ENCODE measurements around the gene ART1. TPM values are rescaled to one million over a fixed set of nuclear protein-coding genes. Genes with fewer than 3 reads are reported as not detected.
"Not testable (repeated sequence)": the region's sequence is repeated elsewhere in the genome, so short reads cannot be mapped to it uniquely, and the experiment has no call there.

ART1 gene, protein sequence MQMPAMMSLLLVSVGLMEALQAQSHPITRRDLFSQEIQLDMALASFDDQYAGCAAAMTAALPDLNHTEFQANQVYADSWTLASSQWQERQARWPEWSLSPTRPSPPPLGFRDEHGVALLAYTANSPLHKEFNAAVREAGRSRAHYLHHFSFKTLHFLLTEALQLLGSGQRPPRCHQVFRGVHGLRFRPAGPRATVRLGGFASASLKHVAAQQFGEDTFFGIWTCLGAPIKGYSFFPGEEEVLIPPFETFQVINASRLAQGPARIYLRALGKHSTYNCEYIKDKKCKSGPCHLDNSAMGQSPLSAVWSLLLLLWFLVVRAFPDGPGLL
- not detected in 2 replicates for total RNA-seq (ENCODE audit: low replicate concordance)
- long read RNA-seq, result 0 reads

DNA sequence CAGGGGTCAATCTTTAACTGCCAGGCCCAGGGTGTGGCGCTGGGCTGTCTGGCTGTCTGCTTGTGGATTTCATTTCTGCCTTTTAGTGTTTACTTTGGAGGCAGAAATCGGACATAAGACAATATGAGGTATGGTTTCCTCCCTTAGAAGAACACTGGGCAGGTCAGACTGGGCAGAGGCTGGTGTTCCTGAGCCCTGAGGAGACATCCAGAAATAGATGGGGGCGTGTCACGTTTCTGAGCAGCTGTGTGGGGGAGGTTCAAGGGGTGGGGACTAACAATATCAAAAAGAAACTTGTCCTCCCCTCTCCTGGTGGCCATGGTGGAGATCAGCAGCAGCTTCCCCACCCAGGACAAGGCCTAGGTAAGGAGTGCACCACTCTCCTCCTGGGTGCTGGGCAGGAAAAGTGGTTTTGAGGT, at the start of gene ART1:
TSS of gene ART1 (plus strand) at position 312 of the 419 bp plus-strand sequence. CDS start 14,086 bp downstream, outside the sequence.
- peak within 1 kb of the TSS; percentile 54 for H3K4me3 Mint-ChIP-seq
- H3K27ac Mint-ChIP-seq, result no peak within 1 kb of the TSS

DNA sequence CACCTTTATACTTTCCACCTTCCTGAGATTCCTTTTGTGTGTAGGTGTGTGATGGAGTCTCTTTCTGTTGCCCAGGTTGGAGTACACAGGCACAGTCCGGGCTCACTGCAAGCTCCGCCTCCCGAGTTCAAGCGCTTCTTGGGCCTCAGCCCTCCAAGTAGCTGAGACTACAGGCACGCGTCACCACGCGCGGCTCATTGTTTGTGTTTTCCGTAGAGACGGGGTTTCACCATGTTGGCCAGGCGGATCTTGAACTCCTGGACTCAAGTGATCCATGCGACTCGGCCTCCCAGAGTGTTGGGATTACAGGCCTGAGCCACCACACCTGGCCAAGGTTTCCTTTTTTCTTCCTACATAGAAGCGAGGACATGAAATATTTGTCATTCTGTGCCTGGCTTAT, 47.2 kb upstream of the ART1 start:
- H3K27ac Mint-ChIP-seq; H3K4me1 Mint-ChIP-seq (ENCODE audit: unreplicated experiment); H3K36me3 Mint-ChIP-seq; DNase-seq (ENCODE audit: extremely low spot score, unreplicated experiment); H3K9me3 Mint-ChIP-seq; H3K27me3 Mint-ChIP-seq; H3K4me3 Mint-ChIP-seq: not testable (repeated sequence)

More for the DNA sequence above, at the start of gene ART1:
- Mint-ChIP-seq H3K36me3 (no peaks in the 10 kb centered on the region), H3K4me1 (ENCODE audit: unreplicated experiment) (peaks cover 9% of the 10 kb centered on the region), H3K9me3 (no peaks in the 10 kb centered on the region), H3K27me3 (peaks cover 22% of the 10 kb centered on the region)
- DNase-seq (ENCODE audit: extremely low spot score, unreplicated experiment), result no peak
- TF ChIP-seq, protein P1, sequence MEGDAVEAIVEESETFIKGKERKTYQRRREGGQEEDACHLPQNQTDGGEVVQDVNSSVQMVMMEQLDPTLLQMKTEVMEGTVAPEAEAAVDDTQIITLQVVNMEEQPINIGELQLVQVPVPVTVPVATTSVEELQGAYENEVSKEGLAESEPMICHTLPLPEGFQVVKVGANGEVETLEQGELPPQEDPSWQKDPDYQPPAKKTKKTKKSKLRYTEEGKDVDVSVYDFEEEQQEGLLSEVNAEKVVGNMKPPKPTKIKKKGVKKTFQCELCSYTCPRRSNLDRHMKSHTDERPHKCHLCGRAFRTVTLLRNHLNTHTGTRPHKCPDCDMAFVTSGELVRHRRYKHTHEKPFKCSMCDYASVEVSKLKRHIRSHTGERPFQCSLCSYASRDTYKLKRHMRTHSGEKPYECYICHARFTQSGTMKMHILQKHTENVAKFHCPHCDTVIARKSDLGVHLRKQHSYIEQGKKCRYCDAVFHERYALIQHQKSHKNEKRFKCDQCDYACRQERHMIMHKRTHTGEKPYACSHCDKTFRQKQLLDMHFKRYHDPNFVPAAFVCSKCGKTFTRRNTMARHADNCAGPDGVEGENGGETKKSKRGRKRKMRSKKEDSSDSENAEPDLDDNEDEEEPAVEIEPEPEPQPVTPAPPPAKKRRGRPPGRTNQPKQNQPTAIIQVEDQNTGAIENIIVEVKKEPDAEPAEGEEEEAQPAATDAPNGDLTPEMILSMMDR (conservative IDR thresholded peaks at IDR 0.05), result no peak

DNA sequence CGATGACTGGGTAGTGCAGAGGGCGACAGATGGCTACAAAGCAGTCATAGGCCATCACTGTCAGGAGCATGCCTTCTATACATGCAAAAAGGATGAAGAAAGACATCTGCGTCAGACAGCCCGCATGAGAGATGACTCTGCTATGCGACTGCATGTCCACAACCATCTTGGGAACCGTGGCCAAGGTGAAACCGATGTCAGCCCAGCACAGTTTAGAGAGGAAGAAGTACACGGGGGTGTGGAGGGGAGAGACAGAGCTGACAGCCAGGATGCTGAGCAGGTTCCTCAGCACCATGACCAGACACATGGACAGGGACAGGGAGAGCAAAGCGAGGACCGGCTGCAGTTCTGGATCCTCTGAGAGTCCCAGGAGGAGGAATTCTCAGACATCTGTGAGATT, 44.7 kb upstream of the ART1 start:
- not testable (repeated sequence) for DNase-seq (ENCODE audit: extremely low spot score, unreplicated experiment); H3K4me1 Mint-ChIP-seq (ENCODE audit: unreplicated experiment); H3K9me3 Mint-ChIP-seq; H3K27ac Mint-ChIP-seq; H3K27me3 Mint-ChIP-seq; H3K4me3 Mint-ChIP-seq; H3K36me3 Mint-ChIP-seq

DNA sequence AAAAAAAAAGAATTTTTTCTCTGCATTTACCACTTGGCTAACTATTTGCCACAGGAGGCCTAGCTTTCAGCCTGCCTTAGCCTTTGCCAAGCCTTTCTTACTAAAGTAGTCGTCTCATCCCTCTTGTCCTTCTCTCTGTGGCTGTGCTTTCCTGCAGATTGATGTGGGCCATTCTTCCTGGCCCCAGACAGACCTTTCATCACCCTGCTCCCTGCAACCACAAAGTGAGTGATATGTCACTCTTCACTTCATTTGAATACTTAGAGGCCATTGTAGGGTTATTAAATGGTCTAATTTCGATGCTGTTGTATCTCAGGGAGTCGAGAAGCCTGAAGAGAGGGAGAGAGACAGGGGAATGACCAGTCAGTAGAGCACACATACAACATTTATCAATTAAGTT, 40.8 kb upstream of the ART1 start:
- no peak for DNase-seq (ENCODE audit: extremely low spot score, unreplicated experiment)
- Mint-ChIP-seq H3K27ac (no peak overlapping the region), H3K27me3 (peaks cover 4% of the 10 kb centered on the region), H3K4me3 (no peak overlapping the region), H3K36me3 (no peaks in the 10 kb centered on the region), H3K4me1 (ENCODE audit: unreplicated experiment) (peaks cover 7% of the 10 kb centered on the region), H3K9me3 (no peaks in the 10 kb centered on the region)
- TF ChIP-seq, protein P1 (conservative IDR thresholded peaks at IDR 0.05), result no peak

DNA sequence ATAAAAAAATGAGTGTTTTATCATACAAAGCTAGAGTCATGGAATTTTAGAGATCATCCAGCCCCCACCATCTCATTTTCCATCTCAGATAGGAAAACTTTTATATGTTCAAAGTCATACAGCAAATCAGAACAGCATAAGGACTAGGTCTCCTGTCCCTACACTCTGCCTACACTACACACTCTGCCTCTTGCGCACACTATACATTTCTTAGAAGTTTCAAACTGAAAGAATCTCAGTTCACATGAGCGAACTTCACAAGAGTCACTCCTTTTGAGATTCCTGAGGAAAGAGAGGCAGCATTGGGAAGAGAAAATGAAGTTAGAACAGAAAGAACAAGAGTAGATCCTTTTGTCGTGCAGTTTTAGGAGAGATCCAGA, 39.7 kb upstream of the ART1 start:
- Mint-ChIP-seq H3K4me3 (no peak overlapping the region), H3K36me3 (no peaks in the 10 kb centered on the region), H3K27ac (peak overlapping the region; percentile 20), H3K9me3 (no peaks in the 10 kb centered on the region), H3K27me3 (peaks cover 4% of the 10 kb centered on the region), H3K4me1 (ENCODE audit: unreplicated experiment) (peaks cover 7% of the 10 kb centered on the region)
- TF ChIP-seq, protein P1 (conservative IDR thresholded peaks at IDR 0.05), result no peak
- no peak for DNase-seq (ENCODE audit: extremely low spot score, unreplicated experiment)

DNA sequence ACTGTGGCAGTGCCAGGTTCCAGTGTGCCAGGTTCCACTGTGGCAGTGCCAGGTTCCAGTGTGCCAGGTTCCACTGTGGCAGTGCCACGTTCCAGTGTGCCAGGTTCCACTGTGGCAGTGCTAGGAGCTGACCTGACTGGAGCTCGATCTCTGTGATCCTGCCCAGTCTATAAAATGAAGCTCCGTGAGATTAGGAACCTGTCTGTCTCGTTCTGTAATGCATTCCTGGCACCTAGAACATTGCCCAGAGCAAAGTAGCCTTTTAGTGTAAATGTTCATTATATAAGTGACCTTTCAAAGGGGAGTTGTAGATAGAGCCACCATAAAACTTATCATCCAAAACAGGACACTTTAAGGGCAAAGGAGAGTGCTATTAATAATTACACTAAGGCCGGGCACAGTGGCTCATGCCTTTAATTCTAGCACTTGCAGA, 39.1 kb upstream of the ART1 start:
- TF ChIP-seq, protein P1 (conservative IDR thresholded peaks at IDR 0.05), result no peak
- Mint-ChIP-seq H3K9me3 (no peaks in the 10 kb centered on the region), H3K36me3 (no peaks in the 10 kb centered on the region), H3K4me3 (no peak overlapping the region), H3K27ac (no peak overlapping the region), H3K27me3 (peaks cover 4% of the 10 kb centered on the region), H3K4me1 (ENCODE audit: unreplicated experiment) (peaks cover 7% of the 10 kb centered on the region)
- DNase-seq (ENCODE audit: extremely low spot score, unreplicated experiment), result no peak
